CD4-positive, alpha-beta T cell treated with Interleukin-15 for 4 hours (primary cell): ENCODE data around the gene ALDH1A3.

ENCODE experiments used
- DNase-seq: peaks from one replicate; pipeline ENCODE4 v3.0.0-alpha.2; 2020; ENCODE audit warnings: low spot score

ALDH1A3 gene

DNA sequence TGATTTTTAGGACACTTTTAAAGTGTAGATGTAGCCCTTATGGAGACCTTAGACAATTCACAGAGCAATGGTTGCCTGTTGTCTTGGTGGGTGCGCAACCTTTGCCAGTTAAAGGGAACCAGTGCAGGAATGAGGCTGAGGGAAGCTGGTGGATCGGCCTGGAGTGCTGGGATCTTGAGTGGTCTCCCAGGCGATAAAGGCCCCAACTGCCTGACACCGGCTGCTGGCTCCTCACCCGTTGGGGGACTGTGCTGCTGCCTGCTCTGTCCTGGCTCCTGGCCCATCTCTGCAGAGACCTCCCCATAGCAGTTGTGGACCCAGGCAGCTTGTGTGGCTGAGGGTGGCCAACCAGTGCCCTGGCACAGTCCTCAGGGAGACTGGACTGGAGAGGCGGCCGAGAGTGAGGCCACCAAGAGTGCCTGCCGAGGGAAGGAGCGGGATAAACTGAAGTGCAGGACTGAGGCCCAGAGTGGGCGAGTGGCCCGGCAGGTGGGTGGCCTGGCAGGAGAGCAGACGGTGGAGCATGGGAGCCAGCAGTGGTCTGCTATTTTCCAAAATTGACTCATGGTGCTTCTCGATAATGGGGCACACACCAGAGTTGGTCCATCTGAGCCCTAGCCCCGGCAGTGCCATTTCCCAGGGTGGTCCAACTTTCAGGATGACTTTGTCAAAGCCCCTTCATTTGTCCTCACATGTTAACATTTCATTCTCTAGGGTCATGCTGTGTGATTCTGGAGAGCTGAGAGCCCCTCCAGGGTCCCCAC is 2.1 kb downstream of the ALDH1A3 start:
- DNase-seq, result no peak

DNA sequence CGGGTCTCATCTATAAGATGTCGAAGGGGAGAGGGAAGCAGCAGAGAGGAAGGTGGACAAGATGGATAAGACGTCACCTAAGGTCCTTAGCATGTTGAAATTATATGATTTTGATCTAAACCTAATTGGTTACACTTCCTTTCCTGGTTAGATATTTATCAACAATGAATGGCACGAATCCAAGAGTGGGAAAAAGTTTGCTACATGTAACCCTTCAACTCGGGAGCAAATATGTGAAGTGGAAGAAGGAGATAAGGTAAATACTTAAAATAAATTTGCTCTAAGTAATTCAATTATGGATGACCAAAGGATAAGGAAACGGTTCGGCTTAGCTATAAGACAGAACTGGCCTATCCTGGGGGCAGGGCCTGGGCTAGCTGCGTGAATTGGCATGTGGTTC is 5.5 kb downstream of the ALDH1A3 start:
- no peak for DNase-seq

DNA sequence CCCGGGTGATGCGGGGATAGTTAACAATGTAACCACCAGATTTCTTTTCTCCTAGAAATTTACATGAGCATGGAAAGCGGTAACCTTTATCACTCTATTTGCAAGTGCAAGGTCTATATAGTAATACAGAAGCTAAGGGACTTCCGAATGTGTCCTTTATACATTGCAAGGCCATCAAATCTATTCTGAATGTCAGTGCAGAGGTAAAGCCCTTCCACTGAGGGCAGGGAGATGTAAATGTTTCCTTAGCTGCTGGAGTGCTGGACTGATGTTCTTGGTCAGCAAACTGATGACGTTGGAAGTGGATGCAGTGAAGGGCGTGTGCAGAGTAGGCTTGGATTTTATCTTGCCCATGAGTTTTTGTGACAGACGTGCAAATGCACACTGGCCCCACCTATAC is 6.2 kb downstream of the ALDH1A3 start:
- DNase-seq, result no peak

DNA sequence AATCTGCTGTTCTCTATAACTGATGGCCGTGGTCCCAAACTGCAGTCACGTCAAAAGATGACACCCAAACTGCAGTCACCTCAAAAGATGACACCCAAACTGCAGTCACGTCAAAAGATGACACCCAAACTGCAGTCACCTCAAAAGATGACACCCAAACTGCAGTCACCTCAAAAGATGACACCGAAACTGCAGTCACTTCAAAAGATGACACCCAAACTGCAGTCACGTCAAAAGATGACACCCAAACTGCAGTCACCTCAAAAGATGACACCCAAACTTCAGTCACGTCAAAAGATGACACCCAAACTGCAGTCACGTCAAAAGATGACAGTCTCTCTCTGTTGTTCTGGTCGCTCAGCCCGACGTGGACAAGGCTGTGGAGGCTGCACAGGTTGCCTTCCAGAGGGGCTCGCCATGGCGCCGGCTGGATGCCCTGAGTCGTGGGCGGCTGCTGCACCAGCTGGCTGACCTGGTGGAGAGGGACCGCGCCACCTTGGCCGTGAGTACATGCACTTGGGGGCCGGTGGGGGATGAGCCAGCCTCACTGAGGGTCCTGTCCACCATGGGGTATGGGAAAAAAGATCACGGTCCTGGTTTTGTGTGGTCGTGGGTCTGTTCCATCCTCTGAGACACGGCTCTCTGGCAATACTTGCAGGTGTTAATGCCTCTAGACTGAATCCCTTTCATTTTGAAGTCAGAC is 7.7 kb downstream of the ALDH1A3 start:
- no peak for DNase-seq

DNA sequence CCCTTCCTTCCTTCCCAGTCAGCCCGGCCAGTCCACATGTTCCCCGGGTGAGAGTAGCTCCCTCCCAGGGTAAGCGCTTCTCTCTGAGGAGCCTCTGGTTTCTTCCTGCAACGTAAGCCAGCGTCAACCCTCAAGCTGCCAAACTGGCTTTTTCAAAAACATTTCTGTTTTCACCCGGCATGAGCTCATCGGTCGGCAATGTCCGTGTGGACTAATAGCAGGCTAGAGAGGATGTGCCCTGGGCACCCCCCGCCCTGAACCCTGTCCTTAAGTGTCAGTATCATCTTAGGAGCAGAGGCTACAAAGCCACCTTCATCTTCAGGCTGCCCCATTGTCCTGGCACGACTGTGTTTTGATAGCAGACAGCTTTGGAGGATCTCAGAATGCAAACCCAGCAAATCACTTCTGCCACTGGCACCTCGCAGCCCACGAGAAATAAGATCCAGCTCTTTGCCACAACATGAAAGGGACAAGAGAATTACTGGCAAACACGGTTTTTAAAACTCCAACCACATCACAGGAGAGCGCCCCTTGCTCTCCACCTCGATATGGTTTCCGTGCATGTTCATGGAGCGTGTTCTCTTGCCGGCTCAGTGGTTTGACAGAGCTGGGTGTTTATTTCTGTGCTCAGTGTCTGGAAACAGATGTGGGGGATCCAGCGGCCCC is 9.9 kb downstream of the ALDH1A3 start:
- DNase-seq, result no peak

DNA sequence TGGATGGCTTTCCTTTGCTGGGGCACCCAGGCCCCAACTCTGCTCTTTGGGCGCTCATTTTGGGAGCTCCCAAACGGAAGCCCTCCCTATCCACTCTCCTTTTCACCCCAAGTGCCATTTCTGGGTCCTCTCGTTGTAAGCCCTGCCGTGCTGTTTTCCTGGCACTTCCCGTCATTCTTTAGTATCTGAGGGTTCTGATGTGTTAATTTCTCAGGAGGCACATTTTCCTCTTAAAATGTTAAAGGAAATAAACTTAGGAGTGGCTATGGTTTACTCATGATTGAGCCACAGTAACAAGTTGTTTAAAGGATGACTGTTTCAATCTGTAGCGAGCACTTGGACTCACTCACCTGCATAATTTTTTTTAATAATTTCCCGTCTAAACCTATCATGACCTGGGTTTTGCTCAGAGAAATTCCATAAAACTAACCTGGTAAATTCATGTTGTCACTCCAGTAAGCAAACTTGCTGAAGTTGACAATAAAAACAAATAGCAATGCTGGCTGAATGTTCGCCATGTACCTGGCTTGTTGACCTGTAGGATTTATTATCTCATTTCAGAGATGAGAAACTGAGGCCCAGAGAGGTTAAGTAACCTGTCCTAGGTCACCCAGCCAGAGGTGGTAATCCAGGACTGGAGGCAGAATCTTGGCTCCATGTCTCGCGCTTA is 10.6 kb downstream of the ALDH1A3 start:
- no peak for DNase-seq

DNA sequence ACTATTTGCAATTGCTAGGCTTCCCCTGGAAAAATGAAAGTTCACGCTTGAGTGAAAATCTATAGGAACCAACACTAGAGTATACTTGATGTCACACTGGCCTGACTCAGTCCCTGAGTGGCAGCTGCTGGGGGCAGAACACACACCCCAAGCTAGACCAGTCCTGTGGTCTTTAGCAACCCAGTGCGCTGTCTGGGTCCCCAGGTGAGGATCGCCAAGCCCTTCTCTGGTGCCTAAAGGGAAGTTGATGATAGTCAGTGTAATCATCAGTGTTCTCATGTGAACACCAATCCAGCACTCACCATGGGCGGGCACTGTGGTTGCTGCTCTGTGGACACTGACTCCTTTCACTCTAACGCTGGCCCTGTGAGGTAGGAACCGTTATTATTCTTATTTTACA is 11.2 kb downstream of the ALDH1A3 start:
- DNase-seq, result no peak

DNA sequence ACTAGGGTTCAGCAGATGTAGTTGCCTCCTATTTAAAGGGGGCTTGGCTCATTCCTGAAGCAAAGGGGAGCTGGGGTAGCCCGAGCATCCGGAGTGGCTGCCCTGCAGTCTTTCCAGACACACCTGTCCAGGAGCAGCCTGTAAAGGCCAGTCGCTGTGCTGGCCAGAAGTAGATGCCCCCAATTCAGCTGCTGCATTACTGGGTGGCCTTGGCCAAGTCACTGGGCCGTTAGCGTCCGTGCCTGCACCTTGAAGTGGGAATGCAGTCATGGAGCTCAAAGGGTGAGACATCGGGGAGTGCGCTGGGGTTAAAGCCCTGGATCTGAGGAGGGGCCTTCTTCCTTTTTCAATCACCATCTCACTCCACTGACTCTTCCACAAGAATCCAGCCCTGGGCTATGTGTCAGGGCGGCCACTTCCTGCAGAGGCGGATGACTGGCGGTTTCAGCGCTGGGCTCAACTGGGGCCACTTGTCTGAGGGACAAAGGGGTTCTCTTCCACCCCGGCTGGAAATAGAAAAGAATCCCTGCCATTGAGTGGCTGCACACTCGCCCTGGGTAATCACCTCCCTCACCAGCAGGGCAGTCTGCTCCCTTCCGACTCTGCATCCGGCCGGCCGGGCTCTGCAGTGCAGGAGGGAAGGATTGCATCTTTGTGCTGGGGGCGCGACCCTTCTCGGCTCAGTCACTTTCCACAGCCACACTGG is 11.8 kb downstream of the ALDH1A3 start:
- DNase-seq, result no peak

DNA sequence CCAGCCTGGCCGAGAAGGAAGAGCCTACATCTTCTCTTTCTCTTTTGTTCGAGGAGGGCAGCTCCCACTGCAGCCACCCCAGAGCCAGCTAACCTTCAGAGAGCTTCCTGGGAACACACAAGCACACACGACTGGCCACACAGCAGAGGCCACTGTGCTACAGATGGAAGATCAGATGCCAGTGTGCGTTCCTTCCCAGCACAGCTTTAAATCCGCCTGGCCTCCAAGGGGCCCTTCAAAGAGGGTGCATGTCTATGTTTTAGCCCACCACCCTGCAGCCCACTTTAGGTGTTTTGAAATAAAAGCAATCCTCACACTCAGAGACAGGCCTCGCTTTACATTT is 12.4 kb downstream of the ALDH1A3 start:
- no peak for DNase-seq

DNA sequence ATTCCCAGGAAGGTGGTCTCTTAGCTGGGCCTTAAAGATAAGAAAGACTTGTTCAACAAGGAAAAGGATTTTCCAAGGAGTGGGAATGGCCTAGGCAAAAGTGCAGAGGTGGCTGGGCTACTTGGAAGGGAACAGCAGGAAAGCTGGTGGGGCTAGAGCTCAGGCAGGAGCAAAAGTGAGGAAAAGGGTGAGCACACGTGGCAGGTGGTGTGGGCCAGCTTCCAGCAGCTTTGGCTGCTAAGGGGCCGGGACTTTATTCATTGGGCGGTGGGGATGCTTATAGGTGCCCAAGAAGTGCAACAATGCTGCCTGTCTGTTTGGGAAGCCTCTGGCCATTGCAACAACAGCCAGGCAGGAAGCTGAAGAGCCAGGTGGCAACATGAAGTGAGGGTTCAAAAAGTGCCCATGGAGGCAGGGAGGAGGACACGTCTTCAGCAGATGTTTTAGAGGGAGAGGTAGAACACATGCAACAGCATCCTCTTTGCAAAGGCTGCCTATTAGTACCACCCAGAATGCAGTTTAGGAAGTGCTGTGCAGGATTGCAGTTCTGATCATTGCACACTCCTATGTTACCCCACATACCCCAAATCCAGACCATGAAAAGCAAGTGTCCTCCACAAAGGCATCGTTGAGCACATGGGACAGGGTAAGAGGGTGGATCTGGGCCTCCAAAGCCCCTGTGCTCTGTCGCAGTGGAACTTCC is 13.8 kb downstream of the ALDH1A3 start:
- no peak for DNase-seq

DNA sequence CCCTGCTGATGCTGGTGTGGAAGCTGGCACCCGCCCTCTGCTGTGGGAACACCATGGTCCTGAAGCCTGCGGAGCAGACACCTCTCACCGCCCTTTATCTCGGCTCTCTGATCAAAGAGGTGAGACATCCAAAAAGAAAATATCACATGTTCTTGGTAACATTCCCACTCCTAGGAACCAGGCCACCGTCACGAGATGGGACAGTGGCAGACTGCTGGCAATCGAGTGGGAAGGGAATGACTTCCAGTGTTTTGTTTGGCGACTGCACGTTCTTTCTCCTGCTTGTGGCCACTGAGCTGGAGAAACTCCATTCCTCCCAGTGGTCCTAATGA is 14.3 kb downstream of the ALDH1A3 start:
- no peak for DNase-seq

DNA sequence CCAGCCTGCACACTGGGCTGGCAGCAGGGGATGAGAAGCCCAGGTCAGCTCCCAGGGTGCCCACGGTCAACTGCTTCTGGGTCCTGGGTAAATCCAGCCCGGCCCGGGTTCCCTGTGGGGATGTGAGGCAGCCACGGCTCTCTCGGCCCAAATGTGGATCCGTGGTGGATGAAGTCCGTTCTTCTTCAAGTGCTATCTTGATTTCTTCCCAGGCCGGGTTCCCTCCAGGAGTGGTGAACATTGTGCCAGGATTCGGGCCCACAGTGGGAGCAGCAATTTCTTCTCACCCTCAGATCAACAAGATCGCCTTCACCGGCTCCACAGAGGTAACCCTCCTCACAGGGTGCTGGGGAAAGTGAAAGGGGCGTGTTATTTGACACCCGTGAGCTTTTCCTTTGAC is 16.1 kb downstream of the ALDH1A3 start:
- DNase-seq, result no peak

DNA sequence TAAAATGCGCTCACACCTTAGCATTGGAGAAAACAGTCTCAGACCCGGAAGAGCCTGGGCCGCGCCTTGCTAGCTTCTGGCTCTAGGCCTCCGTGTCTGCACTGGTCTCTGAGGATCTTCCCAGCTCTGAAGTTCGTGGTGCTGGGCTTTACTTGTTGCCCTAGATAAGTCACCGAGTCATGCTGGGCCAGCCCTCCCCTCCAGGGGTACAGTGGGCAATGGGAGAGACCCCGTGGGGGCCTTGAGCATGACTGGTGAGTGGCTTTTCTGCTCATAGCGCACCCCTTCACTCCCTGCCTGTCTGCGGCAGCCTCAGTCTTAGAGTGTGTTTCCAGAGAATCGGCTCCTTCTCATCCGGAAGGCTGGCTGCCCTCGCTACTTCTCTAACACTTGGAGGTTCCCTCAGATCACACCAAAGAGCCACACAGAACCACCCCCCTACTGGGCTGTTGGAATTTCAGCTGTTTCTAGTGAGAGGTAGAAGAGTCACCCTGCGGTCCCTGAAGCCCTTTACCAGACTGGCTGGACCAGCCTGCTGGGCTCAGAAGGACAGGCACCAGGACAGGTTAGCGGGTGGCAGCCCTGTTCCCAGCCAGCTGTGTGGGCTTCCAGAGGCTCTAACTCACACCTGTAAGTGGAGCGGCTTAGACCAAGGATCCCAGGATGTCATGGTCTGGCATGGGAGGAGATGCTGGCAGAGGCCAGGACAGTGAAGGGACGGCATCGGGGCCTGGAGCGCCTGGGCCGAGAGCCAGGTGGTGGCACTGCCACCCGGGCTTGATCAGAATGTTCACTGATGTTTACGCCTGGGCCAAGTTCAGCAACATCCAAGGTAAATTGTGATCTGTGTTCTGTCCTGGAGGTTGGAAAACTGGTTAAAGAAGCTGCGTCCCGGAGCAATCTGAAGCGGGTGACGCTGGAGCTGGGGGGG is 17.9 kb downstream of the ALDH1A3 start:
- DNase-seq, result no peak

DNA sequence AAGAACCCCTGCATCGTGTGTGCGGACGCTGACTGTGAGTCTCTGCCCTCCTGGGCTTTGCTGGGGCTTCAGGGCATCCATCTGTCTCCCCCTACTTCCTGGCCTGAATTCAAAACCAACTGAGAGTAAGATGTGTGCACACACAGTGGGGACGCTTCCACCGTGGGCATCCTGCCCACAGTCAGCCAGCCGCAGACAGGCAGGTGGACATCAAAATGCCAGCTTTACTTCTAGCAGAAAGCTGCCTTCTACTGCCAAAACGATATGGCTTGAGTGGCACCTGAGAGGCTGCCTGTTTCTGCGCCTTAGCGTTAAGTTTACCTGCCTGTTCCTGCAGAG is 18.5 kb downstream of the ALDH1A3 start:
- DNase-seq, result no peak

DNA sequence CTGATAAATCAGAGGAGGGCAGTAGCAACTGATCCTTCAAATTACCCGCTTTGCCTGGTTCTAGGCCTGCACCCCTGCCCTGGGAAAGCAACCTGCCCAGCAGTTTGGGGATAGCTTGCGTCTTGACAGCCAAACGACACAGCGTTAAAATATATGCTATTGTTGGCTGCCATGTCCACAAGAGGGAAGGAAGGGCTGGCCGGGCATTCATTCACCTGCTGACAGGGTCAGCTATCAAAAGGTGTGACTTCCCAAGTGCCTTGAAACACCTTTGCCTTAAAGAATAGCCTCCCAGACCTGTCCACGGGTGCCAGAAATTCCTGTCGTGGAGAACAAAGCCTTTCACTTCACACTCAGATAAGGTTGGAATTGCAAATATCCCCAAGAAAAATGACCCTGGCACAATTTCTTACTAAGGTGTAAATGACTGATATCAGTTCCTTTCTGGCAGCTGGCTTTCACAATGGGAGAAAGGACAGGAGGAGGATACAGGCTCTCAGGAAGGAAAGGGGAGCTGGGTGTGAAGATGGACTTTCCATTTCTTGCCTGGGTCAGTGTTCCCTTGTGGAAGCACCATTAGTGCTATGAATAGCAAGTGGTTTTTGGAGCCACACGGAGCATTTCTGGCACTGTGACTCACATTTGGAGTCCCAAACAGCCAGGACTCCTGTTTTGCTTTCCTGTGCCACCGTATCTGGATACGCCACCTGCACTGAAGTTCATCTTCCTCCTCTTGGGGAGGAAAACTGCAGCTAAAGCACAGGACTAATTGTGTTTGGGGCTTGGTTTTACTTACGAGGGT is 19.2 kb downstream of the ALDH1A3 start:
- no peak for DNase-seq

DNA sequence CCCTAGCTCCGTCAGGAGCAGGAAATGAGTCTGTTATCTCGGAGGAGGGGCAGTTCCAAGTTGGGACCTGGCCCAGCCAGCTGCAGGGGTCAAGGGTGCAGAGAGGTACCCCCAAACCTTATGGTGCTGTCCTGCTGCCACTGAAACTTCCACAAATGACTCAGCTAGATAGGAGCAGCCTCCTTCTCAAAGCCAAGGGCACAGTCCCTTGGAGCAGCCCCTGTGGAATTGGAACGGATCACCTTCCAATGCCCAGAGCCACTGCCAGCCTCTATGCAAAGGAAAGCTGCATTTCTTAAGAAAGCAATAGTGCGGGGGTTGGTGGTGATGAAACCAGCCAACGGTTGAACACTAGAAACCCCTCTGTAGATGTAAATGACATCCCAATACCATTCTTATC is 20.0 kb downstream of the ALDH1A3 start:
- DNase-seq, result no peak

DNA sequence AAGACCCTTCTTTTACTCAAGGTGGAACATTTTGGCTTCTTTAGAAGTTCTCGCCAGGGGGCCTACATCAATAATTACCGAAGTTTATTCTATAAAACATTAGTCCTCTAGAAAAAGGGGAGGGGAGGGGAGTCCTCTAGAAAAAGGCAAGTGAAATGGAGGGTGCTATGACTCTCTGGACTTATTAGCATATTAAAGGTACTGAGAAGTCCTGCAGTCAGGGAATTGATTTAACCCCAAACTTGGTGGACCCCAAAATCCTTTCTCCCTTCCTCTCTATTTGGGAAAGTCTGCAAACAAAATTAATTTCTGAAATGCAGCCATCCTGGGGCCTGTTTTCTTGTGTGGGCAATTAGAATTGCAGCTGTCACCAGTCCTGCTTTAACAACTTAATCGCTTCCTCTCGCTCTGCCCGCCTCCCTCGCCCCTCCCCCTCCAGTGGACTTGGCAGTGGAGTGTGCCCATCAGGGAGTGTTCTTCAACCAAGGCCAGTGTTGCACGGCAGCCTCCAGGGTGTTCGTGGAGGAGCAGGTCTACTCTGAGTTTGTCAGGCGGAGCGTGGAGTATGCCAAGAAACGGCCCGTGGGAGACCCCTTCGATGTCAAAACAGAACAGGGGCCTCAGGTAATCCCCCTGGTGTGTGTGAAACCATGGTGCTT is 20.6 kb downstream of the ALDH1A3 start:
- no peak for DNase-seq

DNA sequence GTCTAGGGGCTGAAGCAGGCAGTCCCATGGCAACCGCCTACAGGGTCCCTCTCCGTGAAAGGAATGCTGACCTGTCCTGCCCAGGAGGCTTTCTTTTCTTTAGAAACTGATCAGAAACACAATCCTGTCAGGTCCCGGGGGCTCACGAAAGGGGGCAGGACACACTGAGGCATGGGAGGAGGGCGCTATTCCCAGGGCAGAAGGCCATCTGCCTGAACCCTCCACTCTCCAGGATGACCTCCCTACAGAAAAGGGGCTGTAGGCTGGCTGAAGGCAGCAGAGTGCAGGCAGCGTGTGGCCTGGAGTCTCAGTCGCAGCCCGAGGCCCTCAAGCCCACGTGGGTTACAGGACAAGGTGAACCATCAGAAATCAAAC is 21.2 kb downstream of the ALDH1A3 start:
- no peak for DNase-seq

DNA sequence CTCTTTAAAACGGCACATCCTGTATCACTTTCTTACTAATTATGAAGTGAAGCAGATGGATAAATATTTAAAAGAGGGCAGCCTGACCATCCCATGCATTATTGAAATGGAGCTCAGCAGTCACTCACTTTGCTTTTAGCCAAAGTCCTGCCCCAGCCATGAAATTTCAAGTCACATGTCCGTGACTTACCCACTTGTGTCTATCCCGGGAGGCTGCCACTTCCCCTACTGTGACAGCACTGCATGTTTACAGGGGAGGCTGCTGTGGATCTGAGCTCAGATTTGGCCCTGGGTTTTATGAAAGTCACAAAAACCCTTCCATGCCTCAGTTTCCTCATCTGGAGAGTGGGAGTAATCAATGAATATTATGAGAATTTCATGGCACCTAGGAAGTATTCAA is 21.7 kb downstream of the ALDH1A3 start:
- DNase-seq, result no peak
